TTC549 (cell line): ENCODE data around the gene USP13.
"Not testable (repeated sequence)": the region's sequence is repeated elsewhere in the genome, so short reads cannot be mapped to it uniquely, and the experiment has no call there.

Experiments used
- FAIRE-seq: peaks from 2 replicates; lab custom pipeline; 2012; peaks lifted over from hg19 to GRCh38; lab: Jason Lieb, UNC

Gene USP13

DNA sequence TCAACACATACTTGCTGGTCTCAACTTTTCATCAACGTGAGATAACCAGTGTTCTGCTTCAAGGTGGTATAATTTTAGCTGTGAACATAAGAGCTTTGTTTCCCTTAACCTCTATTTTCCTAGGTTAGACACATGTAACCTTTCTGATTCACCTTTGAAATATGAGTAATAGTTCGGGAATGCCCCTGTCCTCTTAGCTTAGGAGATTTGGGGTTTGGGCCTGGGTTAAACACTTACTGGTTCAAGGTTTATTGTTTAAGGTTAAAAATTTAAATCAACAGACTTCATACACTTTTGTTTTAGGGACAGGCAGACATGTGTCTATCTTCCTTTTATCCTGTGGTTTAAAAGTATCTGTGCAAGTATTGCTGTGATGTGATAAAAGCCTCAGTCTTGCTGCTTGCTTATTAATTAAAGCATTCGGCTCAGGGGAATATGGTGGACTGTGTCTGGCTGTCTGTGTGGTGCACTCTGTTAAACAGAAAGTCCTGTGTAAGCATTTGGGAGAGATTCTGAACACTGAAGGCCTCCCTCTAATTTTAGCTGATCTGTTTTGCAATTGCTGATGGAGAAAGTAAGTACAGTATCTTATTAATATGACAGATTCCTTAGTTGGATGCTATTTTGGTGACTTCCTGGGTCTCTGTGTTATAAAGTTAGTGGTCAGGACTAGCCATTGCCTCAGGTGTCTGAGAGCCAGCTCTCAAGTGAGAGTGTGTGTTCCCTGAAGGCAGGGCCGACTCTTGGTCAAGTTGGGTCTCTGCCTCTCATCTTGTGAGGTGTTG is 81.8 kb downstream of the USP13 start:
- FAIRE-seq = no peak

DNA sequence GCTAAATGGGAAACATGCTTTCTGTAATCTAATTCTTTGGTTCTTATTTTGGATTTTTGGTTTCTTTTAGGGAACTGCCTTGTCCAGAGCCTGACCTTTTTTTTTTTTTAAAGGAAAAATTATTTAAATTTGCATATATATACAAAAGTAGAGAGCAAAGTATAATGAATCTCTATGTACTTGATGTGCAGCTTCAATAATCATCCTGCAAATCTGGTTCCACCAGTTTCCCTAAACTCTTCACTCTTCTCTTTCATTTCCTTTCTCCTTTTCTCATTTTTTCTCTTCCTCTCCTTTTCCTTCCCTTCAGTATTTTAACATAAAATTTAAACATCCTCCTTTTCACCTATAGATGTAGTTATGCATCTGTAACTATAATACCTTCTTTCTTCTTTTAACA is 82.5 kb downstream of the USP13 start:
- FAIRE-seq = no peak

DNA sequence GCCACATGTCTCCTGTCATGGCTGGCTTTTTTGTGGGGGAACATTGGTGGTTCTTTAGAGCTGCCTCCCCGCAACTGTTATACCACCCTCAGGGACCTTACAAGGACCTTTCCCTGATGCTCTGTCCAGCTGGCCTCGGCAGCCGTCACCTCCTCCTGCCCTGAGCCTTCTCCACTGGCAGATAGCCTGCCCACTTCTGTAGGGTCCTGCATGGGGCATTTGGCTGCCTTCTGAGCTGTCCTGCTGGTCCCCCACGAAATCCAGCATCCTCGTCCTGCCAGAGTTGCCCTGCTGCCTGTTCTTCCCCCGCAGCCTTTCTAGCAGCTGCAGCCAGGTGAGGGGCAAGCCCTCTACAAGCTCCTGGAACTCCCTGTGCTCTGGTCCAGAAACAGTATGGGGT is 86.2 kb downstream of the USP13 start:
- FAIRE-seq = no peak

GRCh38 chr3:179739816-179740594 is 87.2 kb downstream of the USP13 start:
- FAIRE-seq = no peak

GRCh38 chr3:179743913-179744312 is 91.1 kb downstream of the USP13 start:
- FAIRE-seq = no peak

DNA sequence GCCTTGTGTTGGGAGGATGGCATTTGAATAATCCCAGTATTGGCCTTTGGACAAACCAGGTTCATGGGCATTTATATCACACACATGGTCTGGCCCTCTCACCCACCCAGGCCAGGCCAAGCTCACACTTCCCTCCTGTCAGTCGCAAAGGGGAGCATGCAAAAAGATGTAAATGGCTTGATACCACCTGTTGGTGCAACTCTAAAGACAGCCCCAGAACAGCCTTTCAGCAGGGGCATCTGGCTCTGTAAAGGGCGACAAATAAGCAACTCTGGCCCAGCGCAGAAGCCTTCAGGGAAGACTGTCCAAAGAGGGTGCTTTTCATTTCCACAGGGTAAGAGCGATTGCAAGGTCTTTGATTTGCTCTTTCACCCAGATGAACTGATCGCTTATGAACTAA is 91.8 kb downstream of the USP13 start:
- no peak for FAIRE-seq

DNA sequence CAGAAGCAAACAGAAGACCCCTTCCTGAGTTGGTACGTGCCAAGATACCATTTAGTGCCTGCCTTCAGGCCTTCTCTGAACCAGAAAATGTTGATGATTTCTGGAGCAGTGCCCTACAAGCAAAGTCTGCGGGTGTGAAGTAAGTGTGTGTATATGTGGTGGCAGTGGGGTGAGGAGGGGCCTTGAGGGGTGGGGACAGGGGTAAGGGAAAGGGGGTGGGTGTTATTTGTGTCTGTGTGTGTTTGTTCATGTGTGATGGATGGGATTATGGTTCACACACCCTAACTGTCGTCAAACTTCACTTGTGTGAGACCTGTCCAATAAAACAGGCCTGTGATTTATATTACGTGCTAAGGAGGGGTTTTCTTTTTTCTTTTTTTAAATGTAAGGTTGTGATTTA is 92.2 kb downstream of the USP13 start:
- no peak for FAIRE-seq

DNA sequence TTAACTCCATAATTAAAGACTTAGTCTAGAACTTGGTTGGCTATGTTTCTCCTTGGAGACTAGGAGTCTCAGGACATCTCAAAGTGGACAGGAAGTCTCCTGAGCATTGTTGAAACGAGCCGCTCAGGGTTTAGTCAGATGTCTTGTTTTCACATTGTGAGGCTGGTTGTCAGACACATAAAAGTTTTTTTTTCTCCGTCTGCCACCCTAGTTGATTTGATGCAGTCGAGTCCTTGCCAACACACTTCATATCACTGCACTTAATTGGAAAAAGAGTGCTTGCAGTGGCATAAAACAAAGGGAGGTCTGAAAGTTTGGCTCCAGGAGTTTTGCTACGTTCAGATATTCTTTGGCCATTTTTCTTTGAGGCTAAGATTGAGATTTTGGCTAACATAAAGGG is 92.9 kb downstream of the USP13 start:
- no peak for FAIRE-seq

- peak; percentile 15 for FAIRE-seq
These were observed 98.0 kb downstream of the USP13 start for GRCh38 chr3:179750720-179751328.

GRCh38 chr3:179760944-179761343 is 108.1 kb downstream of the USP13 start:
- no peak for FAIRE-seq

- FAIRE-seq = no peak
These were observed 112.6 kb downstream of the USP13 start for GRCh38 chr3:179765396-179765795.

DNA sequence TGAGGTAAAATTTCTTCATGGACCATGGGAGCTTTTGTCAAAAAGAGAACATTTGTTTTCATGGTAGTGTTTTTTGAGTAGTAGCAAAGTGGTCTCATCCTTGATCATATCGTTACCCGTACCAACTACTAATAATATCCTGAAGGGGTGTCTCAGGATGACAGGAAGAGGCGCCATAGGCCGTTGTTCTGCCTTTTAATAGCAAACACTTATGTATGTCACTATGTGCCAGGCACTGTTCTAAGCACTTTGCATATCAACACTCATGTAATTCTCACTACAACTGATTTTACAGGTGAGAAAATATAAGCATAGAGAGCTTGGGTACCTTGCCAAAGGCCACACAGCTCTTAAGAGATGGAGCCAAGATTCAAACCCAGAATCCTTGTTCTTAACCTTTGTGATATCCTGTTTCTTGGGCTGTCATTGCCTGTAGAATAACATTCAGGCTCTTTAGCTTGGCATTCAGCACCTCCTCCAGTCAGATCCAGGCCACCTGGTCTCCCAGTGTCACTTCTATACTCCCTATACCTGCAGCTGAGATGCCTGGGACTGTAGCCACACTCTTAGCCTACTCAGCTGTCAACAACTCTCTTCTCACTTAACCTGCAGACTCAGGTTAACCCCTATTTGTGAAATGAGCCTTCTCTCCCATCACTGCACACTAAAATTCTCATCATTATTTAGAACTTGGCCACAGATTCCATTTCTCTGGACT is 113.7 kb downstream of the USP13 start:
- no peak for FAIRE-seq

GRCh38 chr3:179768080-179768479 is 115.2 kb downstream of the USP13 start:
- no peak for FAIRE-seq

DNA sequence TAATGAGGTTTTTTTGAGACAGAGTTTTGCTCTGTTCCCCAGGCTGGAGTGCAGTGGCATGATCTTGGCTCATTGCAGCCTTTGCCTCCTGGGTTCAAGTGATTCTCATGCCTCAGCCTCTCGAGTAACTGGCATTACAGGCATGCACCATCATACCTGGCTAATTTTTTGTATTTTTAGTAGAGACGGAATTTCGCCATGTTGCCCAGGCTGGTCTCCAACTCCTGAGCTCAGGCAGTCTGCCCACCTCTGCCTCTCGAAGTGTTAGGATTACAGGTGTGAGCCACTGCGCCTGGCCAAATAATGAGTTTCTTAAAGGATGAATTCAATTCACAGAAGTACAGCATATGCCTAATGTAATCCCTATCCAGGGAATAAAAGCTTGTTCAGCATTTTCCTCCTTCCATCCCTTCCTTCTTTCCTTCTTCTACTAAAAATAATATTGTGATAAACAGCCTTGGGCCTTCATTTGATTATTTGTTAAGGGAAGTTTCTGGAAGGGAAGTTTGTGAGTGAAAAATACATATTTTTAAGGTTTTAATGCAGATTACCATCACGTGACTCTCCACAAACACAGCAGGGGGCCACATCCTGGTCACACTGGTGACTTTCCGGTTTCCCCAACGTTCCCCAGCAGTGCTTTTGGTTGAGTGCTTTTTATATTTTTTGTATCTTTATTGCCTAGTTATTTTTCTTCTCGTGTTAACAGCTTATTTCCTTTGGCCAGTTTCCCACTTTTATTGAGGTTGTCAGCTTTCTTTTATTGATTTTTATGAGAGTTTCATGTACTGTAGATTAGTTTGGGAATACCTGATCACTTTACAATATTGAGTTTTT is 116.8 kb downstream of the USP13 start:
- no peak for FAIRE-seq

- no peak for FAIRE-seq
These were observed 119.0 kb downstream of the USP13 start for GRCh38 chr3:179771797-179772196.

DNA sequence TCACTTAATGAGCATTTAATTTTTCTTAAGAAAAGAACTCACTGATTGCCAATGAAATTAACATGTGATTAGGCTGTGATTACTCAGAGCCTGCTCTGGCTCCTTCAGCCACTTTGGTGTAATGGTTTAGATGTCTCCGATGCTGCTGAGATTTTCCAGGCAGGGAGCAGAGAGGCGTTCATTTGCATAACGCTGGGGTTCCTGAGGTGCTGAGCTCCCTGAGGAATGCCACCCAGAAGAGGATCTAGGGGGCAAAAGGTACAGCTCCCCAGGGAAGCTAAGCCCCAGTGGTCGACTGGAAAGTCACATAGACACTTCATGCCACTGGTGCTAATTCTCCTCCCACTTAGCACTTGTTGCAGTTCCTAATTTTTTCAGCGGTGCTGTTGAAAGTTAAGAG is 119.5 kb downstream of the USP13 start:
- FAIRE-seq = no peak

DNA sequence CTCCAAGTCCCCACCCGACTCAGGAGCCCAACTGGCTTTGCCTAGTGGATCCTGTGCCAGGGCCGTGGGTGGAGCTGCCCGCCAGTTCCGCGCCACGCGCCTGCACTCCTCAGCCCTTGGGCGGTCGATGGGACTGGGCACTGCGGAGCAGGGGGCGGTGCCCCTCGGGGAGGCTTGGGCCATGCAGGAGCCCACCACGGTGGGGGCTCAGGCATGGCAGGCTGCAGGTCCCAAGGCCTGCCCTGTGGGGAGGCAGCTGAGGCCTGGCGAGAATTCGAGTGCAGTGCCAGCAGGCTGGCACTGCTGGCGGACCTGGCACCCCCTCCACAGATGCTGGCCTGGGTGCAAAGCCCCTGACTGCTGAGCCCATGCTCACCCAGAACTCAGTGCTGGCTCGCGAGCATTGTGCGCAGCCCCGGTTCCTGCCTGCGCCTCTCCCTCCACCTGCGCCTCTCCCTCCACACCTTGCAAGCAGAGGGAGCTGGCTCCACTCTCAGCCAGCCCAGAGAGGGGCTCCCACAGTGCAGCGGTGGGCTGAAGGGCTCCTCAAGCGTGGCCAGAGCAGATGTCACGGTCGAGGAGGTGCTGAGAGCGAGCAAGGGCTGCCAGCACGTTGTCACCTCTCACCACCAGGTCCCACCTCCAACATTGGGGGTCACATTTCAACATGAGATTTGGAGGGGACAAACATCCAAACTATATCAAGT is 122.7 kb downstream of the USP13 start:
- FAIRE-seq = no peak

DNA sequence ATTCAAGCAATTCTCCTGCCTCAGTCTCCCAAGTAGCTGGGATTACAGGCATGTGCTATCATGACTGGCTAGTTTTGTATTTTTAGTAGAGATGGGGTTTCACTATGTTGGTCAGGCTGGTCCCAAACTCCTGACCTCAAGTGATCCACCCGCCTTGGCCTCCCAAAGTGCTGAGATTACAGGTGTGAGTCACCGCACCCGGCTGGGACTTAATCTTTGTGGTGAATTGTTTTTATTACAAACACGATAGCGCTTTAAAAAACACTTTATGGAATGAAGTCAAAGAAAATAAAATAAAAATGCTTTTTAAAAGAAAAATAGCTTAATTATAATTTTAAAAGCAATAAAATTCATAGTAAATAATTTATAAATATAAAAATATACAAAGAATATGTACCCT is 130.0 kb downstream of the USP13 start:
- FAIRE-seq = not testable (repeated sequence)

DNA sequence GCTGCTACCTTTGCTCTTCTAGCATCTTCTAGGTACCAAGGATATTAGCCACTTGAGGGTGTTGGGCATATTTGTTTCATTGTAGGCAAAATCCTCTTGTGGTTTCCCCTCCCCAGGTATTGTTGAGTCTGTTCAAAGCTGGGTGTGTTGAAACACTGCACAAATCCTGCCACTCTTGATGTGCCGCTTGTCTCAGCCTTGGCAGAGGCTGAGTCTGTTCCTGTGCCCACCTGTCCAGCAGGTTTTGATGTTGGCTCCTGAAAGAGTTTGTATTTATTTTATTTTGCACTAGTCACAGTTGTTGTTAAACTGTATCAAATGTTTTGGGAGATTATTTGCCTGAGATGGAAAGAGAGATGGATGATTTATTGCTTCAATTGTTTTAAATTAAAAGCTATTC is 136.2 kb downstream of the USP13 start:
- FAIRE-seq = no peak

DNA sequence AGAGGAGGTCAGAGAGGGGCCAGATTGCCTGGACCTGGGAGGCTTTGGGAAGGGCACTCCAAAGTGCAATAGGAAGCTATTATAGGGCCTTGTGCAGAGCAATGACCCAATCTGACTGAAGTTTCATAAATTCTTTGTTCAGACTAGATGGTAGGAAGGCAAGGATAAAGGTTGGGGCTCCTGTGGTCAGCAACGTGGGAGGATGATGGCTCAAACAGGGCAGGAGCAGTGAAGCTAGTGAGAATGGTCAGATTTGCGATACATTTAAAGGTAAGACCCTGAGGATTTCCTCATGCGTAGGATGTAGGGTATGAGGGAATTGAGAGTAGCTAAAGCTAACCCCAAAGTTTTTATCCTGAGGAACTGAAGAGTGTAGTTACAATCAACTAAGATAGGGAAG is 139.0 kb downstream of the USP13 start:
- no peak for FAIRE-seq

- FAIRE-seq = no peak
These were observed 141.5 kb downstream of the USP13 start for GRCh38 chr3:179794355-179794754.
